Measurements from ENCODE around the gene ATP6V0A1.
A peak's percentile ranks its signal among the peaks of the same experiment; 100 is the strongest.

ATP6V0A1 gene

DNA sequence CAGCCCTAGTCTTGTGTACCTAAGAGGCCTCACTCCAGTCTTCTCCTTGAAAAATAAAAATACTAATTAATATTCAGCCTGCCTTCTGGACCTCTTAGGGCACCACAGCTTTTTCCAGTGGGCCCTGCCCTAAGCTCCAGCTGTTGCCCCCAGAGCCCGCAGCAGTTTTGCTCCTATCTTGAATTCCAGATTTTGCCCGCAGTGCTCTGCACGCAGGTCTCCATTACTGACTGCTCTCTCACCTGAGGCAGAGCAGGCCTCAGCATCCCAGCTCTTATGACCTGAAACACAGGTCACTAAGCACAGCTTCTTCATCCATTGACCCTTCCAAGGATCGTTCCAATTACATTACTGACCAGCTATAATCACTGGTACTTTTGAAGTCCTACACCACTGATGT is 49.0 kb downstream of the ATP6V0A1 start:
- no peak for DNase-seq
- no peak overlapping the region for H3K27ac ChIP-seq (ENCODE audit: insufficient read depth, low read length, poor library complexity, severe bottlenecking)
- H3K9me3 ChIP-seq (ENCODE audit: control insufficient read depth, low read length), result no peaks in the 10 kb centered on the region
- no peak overlapping the region for H3K4me3 ChIP-seq (ENCODE audit: insufficient read depth, low read depth, low read length, poor library complexity, severe bottlenecking)
- H3K4me1 ChIP-seq (ENCODE audit: control insufficient read depth, insufficient read depth, low read length, poor library complexity, severe bottlenecking), result no peaks in the 10 kb centered on the region
- H3K27me3 ChIP-seq (replicated peaks; ENCODE audit: control insufficient read depth, insufficient read depth, low read length, poor library complexity, severe bottlenecking), result no peaks in the 10 kb centered on the region
- peaks cover 3% of the 10 kb centered on the region for H3K36me3 ChIP-seq (ENCODE audit: control insufficient read depth, insufficient read depth, low read length)

- no peak overlapping the region for H3K4me3 ChIP-seq (ENCODE audit: insufficient read depth, low read depth, low read length, poor library complexity, severe bottlenecking)
- DNase-seq, result no peak
- no peaks in the 10 kb centered on the region for H3K9me3 ChIP-seq (ENCODE audit: control insufficient read depth, low read length)
- H3K27me3 ChIP-seq (replicated peaks; ENCODE audit: control insufficient read depth, insufficient read depth, low read length, poor library complexity, severe bottlenecking), result no peaks in the 10 kb centered on the region
- no peak overlapping the region for H3K27ac ChIP-seq (ENCODE audit: insufficient read depth, low read length, poor library complexity, severe bottlenecking)
- H3K4me1 ChIP-seq (ENCODE audit: control insufficient read depth, insufficient read depth, low read length, poor library complexity, severe bottlenecking), result no peaks in the 10 kb centered on the region
- peaks cover under 1% of the 10 kb centered on the region for H3K36me3 ChIP-seq (ENCODE audit: control insufficient read depth, insufficient read depth, low read length)
Measured at GRCh38 chr17:42508426-42509165, 49.9 kb downstream of the ATP6V0A1 start.

DNA sequence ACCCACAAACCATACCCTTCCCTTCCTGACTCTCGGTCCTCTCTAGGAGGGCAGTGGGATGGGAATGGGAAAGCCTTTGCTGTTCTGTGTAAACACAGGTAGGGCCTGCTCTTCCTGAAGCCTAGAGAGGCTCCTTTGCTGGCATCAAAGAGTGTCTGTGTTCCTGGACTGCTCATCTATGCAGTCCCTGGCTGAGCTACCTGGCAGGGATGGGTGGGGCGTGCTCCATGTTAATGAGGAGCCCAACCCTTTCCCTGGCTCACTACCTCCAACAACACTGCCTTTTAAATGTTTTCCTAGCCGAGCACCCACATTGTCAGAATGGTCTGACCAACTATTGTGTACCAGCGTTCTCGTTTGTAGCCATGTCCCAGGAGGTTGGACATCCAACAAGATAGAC is 50.7 kb downstream of the ATP6V0A1 start:
- Histone ChIP-seq H3K9me3 (ENCODE audit: control insufficient read depth, low read length) (no peaks in the 10 kb centered on the region), H3K27ac (ENCODE audit: insufficient read depth, low read length, poor library complexity, severe bottlenecking) (no peak overlapping the region), H3K4me1 (ENCODE audit: control insufficient read depth, insufficient read depth, low read length, poor library complexity, severe bottlenecking) (no peaks in the 10 kb centered on the region), H3K4me3 (ENCODE audit: insufficient read depth, low read depth, low read length, poor library complexity, severe bottlenecking) (no peak overlapping the region), H3K27me3 (replicated peaks; ENCODE audit: control insufficient read depth, insufficient read depth, low read length, poor library complexity, severe bottlenecking) (no peaks in the 10 kb centered on the region), H3K36me3 (ENCODE audit: control insufficient read depth, insufficient read depth, low read length) (peaks cover 6% of the 10 kb centered on the region)
- no peak for DNase-seq

GRCh38 chr17:42509841-42510240 is 51.2 kb downstream of the ATP6V0A1 start:
- H3K27me3 ChIP-seq (replicated peaks; ENCODE audit: control insufficient read depth, insufficient read depth, low read length, poor library complexity, severe bottlenecking), result no peaks in the 10 kb centered on the region
- no peaks in the 10 kb centered on the region for H3K4me1 ChIP-seq (ENCODE audit: control insufficient read depth, insufficient read depth, low read length, poor library complexity, severe bottlenecking)
- no peak for DNase-seq
- no peaks in the 10 kb centered on the region for H3K9me3 ChIP-seq (ENCODE audit: control insufficient read depth, low read length)
- H3K4me3 ChIP-seq (ENCODE audit: insufficient read depth, low read depth, low read length, poor library complexity, severe bottlenecking), result no peak overlapping the region
- H3K36me3 ChIP-seq (ENCODE audit: control insufficient read depth, insufficient read depth, low read length), result peaks cover 6% of the 10 kb centered on the region
- H3K27ac ChIP-seq (ENCODE audit: insufficient read depth, low read length, poor library complexity, severe bottlenecking), result no peak overlapping the region

- Histone ChIP-seq H3K27me3 (replicated peaks; ENCODE audit: control insufficient read depth, insufficient read depth, low read length, poor library complexity, severe bottlenecking) (no peaks in the 10 kb centered on the region), H3K9me3 (ENCODE audit: control insufficient read depth, low read length) (no peaks in the 10 kb centered on the region), H3K27ac (ENCODE audit: insufficient read depth, low read length, poor library complexity, severe bottlenecking) (no peak overlapping the region), H3K36me3 (ENCODE audit: control insufficient read depth, insufficient read depth, low read length) (peaks cover 6% of the 10 kb centered on the region), H3K4me1 (ENCODE audit: control insufficient read depth, insufficient read depth, low read length, poor library complexity, severe bottlenecking) (no peaks in the 10 kb centered on the region), H3K4me3 (ENCODE audit: insufficient read depth, low read depth, low read length, poor library complexity, severe bottlenecking) (no peak overlapping the region)
- no peak for DNase-seq
Measured at GRCh38 chr17:42512246-42512645, 53.6 kb downstream of the ATP6V0A1 start.

DNA sequence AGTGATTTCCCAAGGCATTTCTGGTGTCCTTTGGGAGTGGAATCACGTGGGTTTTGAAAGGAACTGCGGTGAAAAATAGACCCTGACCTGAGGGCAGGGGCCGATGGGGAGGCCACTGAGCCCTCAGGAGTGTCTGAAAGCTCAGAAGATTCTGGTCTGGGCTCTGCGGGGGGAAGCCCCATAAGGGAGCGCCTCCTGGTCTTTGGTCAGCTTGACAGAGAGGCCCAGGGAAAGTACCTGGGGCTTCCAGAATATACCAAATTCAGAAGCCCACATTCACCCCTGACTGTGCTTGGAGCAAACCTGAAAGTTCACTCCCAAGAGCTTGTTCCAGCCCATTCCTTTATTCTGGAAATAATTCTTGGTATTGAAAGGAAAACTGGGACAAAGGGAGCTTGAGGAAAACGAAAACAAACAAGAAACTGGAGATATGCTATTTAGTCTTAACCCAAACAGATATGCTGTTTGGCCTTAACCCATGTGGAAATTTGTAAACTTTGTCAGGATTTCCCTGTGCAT is 54.1 kb downstream of the ATP6V0A1 start:
- H3K27me3 ChIP-seq (replicated peaks; ENCODE audit: control insufficient read depth, insufficient read depth, low read length, poor library complexity, severe bottlenecking), result no peaks in the 10 kb centered on the region
- H3K36me3 ChIP-seq (ENCODE audit: control insufficient read depth, insufficient read depth, low read length), result peaks cover 6% of the 10 kb centered on the region
- DNase-seq, result no peak
- no peak overlapping the region for H3K27ac ChIP-seq (ENCODE audit: insufficient read depth, low read length, poor library complexity, severe bottlenecking)
- H3K9me3 ChIP-seq (ENCODE audit: control insufficient read depth, low read length), result no peaks in the 10 kb centered on the region
- no peaks in the 10 kb centered on the region for H3K4me1 ChIP-seq (ENCODE audit: control insufficient read depth, insufficient read depth, low read length, poor library complexity, severe bottlenecking)
- no peak overlapping the region for H3K4me3 ChIP-seq (ENCODE audit: insufficient read depth, low read depth, low read length, poor library complexity, severe bottlenecking)

DNA sequence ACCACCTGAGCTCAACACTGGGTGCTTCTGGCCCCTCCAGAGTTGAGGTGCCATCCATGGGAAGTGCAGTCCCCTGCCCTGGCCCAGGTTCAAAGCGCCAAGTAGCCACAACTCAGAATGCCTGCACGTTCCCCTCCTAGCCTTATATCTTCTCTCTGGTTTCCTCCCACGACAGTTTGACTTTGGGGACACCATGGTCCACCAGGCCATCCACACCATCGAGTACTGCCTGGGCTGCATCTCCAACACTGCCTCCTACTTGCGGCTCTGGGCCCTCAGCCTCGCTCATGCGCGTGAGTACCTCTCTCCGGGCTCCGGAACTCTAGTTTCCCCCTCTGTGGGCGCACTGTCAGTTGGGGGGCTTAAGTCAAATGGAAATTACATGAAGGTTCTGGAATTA is 55.0 kb downstream of the ATP6V0A1 start:
- Histone ChIP-seq H3K27ac (ENCODE audit: insufficient read depth, low read length, poor library complexity, severe bottlenecking) (no peak overlapping the region), H3K36me3 (ENCODE audit: control insufficient read depth, insufficient read depth, low read length) (peaks cover 6% of the 10 kb centered on the region), H3K9me3 (ENCODE audit: control insufficient read depth, low read length) (no peaks in the 10 kb centered on the region), H3K4me3 (ENCODE audit: insufficient read depth, low read depth, low read length, poor library complexity, severe bottlenecking) (no peak overlapping the region), H3K4me1 (ENCODE audit: control insufficient read depth, insufficient read depth, low read length, poor library complexity, severe bottlenecking) (no peaks in the 10 kb centered on the region), H3K27me3 (replicated peaks; ENCODE audit: control insufficient read depth, insufficient read depth, low read length, poor library complexity, severe bottlenecking) (no peaks in the 10 kb centered on the region)
- no peak for DNase-seq

- H3K9me3 ChIP-seq (ENCODE audit: control insufficient read depth, low read length), result no peaks in the 10 kb centered on the region
- H3K27me3 ChIP-seq (replicated peaks; ENCODE audit: control insufficient read depth, insufficient read depth, low read length, poor library complexity, severe bottlenecking), result no peaks in the 10 kb centered on the region
- no peak for DNase-seq
- H3K4me3 ChIP-seq (ENCODE audit: insufficient read depth, low read depth, low read length, poor library complexity, severe bottlenecking), result no peak overlapping the region
- no peak overlapping the region for H3K27ac ChIP-seq (ENCODE audit: insufficient read depth, low read length, poor library complexity, severe bottlenecking)
- H3K4me1 ChIP-seq (ENCODE audit: control insufficient read depth, insufficient read depth, low read length, poor library complexity, severe bottlenecking), result no peaks in the 10 kb centered on the region
- H3K36me3 ChIP-seq (ENCODE audit: control insufficient read depth, insufficient read depth, low read length), result peaks cover 6% of the 10 kb centered on the region
Measured at GRCh38 chr17:42514279-42514678, 55.6 kb downstream of the ATP6V0A1 start.

DNA sequence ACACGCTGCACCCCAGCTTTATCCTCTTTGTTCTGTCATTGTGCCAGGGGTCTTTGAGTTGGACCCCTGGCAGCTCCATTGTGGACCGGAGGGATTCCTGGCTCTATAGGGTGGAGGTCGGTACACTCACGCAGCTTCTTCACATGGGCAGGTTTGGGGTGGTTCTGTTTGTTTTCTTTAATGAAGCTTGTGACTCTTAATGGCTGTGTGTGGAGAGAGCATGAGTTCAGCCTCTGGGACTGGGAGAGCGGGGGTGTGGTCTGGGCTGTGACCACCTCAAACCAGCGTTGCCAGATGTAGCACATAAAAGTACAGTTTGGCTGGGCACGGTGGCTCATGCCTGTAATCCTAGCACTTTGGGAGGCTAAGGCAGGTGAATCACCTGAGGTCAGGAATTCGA is 56.2 kb downstream of the ATP6V0A1 start:
- Histone ChIP-seq H3K4me3 (ENCODE audit: insufficient read depth, low read depth, low read length, poor library complexity, severe bottlenecking) (no peak overlapping the region), H3K27me3 (replicated peaks; ENCODE audit: control insufficient read depth, insufficient read depth, low read length, poor library complexity, severe bottlenecking) (no peaks in the 10 kb centered on the region), H3K9me3 (ENCODE audit: control insufficient read depth, low read length) (no peaks in the 10 kb centered on the region), H3K4me1 (ENCODE audit: control insufficient read depth, insufficient read depth, low read length, poor library complexity, severe bottlenecking) (no peaks in the 10 kb centered on the region), H3K27ac (ENCODE audit: insufficient read depth, low read length, poor library complexity, severe bottlenecking) (no peak overlapping the region), H3K36me3 (ENCODE audit: control insufficient read depth, insufficient read depth, low read length) (peaks cover 6% of the 10 kb centered on the region)
- no peak for DNase-seq

GRCh38 chr17:42517516-42517915 is 58.8 kb downstream of the ATP6V0A1 start:
- Histone ChIP-seq H3K4me3 (ENCODE audit: insufficient read depth, low read depth, low read length, poor library complexity, severe bottlenecking) (no peak overlapping the region), H3K27ac (ENCODE audit: insufficient read depth, low read length, poor library complexity, severe bottlenecking) (no peak overlapping the region), H3K4me1 (ENCODE audit: control insufficient read depth, insufficient read depth, low read length, poor library complexity, severe bottlenecking) (no peaks in the 10 kb centered on the region), H3K9me3 (ENCODE audit: control insufficient read depth, low read length) (no peaks in the 10 kb centered on the region), H3K27me3 (replicated peaks; ENCODE audit: control insufficient read depth, insufficient read depth, low read length, poor library complexity, severe bottlenecking) (no peaks in the 10 kb centered on the region), H3K36me3 (ENCODE audit: control insufficient read depth, insufficient read depth, low read length) (peaks cover 6% of the 10 kb centered on the region)
- DNase-seq, result peak; percentile 60 to 73 (median 64)

Data from effector memory CD4-positive, alpha-beta T cell (primary cell).